PFSK-1 (cell line): ENCODE results near the gene STRA8.

ENCODE experiments used
- POLR2AphosphoS5 ChIP-seq: IDR thresholded peaks from 2 replicates; pipeline ENCODE4 v1.6.1; 2012; ENCODE audit warnings: low read depth, mild to moderate bottlenecking, control low read depth, low read length, moderate library complexity
- REST ChIP-seq, 2 experiments: IDR thresholded peaks; 2 replicates each; pipeline versions ENCODE4 v1.6.1 to v1.8.0; 2011 to 2012; ENCODE audit warnings: low read depth in 2 of 2, low read length in 2 of 2, control low read depth in 1 of 2, inconsistent platforms in 1 of 2, mild to moderate bottlenecking in 1 of 2, moderate library complexity in 1 of 2; ENCODE audit not compliant: insufficient read depth in 1 of 2

- no peak for TF ChIP-seq POLR2AphosphoS5
- TF ChIP-seq REST (IDR thresholded peaks at IDR 0.05; ENCODE audit: insufficient read depth in 1 of 2, low read depth in 2 of 2, low read length in 2 of 2): no peak
These were observed 58.2 kb downstream of the STRA8 start for GRCh38 chr7:135291809-135292253.
